Loucy (cell line): ENCODE data around the gene VWC2L.

Experiments used
- H2AFZ ChIP-seq: fragments of 200-600 bp; sonication (generic); 2 replicates; pipeline ENCODE4 v1.6.0; 2016; ENCODE audit warnings: antibody characterized with exemption, mild to moderate bottlenecking, low read length, moderate library complexity
- H3F3A ChIP-seq: fragments of 200-600 bp; 2 replicates; pipeline ENCODE4 v1.6.0; 2016; ENCODE audit warnings: antibody characterized with exemption, low read depth, mild to moderate bottlenecking
- H3K27me3 ChIP-seq: fragments of 200-600 bp; sonication (generic); 2 replicates; pipeline ENCODE4 v1.6.1; 2014; ENCODE audit warnings: low read length, mild to moderate bottlenecking; ENCODE audit not compliant: insufficient read depth, poor library complexity, severe bottlenecking
- H3K36me3 ChIP-seq: fragments of 200-600 bp; sonication (generic); 2 replicates; pipeline ENCODE4 v1.6.1; 2016; ENCODE audit warnings: low read length; ENCODE audit not compliant: insufficient read depth
- H3K4me1 ChIP-seq: fragments of 200-600 bp; sonication (generic); 2 replicates; pipeline ENCODE4 v1.5.1; 2014; ENCODE audit warnings: low read length, mild to moderate bottlenecking; ENCODE audit not compliant: insufficient read depth, poor library complexity, severe bottlenecking
- H3K4me2 ChIP-seq: fragments of 200-600 bp; sonication (generic); 2 replicates; pipeline ENCODE4 v1.6.0; 2014; ENCODE audit warnings: antibody characterized with exemption, low read length, low read depth, mild to moderate bottlenecking; ENCODE audit not compliant: poor library complexity, severe bottlenecking
- H3K4me3 ChIP-seq: fragments of 200-600 bp; sonication (generic); 2 replicates; pipeline ENCODE4 v1.5.1; 2014; ENCODE audit warnings: low read length, mild to moderate bottlenecking, mixed read lengths; ENCODE audit not compliant: poor library complexity, severe bottlenecking
- H3K79me2 ChIP-seq: fragments of 200-600 bp; sonication (generic); 2 replicates; pipeline ENCODE4 v1.6.1; 2014; ENCODE audit warnings: low read length; ENCODE audit not compliant: insufficient read depth
- H3K9ac ChIP-seq: fragments of 200-600 bp; sonication (generic); 2 replicates; pipeline ENCODE4 v1.6.0; 2014; ENCODE audit warnings: mild to moderate bottlenecking, low read depth, low read length, moderate library complexity; ENCODE audit not compliant: poor library complexity, severe bottlenecking
- H3K9me2 ChIP-seq: fragments of 200-600 bp; sonication (generic); replicated peaks from 2 replicates; pipeline ENCODE4 v1.6.1; 2016; ENCODE audit warnings: low read depth, low read length, mixed read lengths
- H3K9me3 ChIP-seq: fragments of 200-600 bp; sonication (generic); 2 replicates; pipeline ENCODE4 v1.6.1; 2014; ENCODE audit warnings: mild to moderate bottlenecking, antibody characterized with exemption, low read length, low read depth; ENCODE audit not compliant: insufficient read depth
- H4K20me1 ChIP-seq: fragments of 200-600 bp; sonication (generic); 2 replicates; pipeline ENCODE4 v1.6.0; 2014; ENCODE audit warnings: antibody characterized with exemption, low read length, mild to moderate bottlenecking; ENCODE audit not compliant: insufficient read depth, poor library complexity, severe bottlenecking
- CTCF ChIP-seq: fragments of 200-600 bp; sonication (generic); conservative IDR thresholded peaks from 2 replicates; pipeline ENCODE4 v1.5.1; 2014; ENCODE audit warnings: mild to moderate bottlenecking, antibody characterized with exemption, low read length
- EZH2phosphoT487 ChIP-seq: fragments of 200-600 bp; IDR thresholded peaks from 2 replicates; pipeline ENCODE4 v1.6.1; 2018; ENCODE audit warnings: antibody characterized with exemption, mild to moderate bottlenecking, moderate library complexity, borderline replicate concordance

VWC2L gene

GRCh38 chr2:214484239-214484638 is 73.4 kb downstream of the VWC2L start:
- Histone ChIP-seq H3K4me3 (no peak overlapping the region), H4K20me1 (no peaks in the 10 kb centered on the region), H3F3A (no peaks in the 10 kb centered on the region), H3K9me2 (no peaks in the 10 kb centered on the region), H3K9me3 (no peaks in the 10 kb centered on the region), H3K4me2 (no peak overlapping the region), H3K36me3 (no peaks in the 10 kb centered on the region), H3K79me2 (no peaks in the 10 kb centered on the region), H3K9ac (no peak overlapping the region), H2AFZ (no peak overlapping the region), H3K4me1 (no peaks in the 10 kb centered on the region), H3K27me3 (no peaks in the 10 kb centered on the region)
- TF ChIP-seq CTCF (no peak), EZH2phosphoT487 (no peak)

GRCh38 chr2:214484701-214485100 is 73.8 kb downstream of the VWC2L start:
- H3F3A ChIP-seq: no peaks in the 10 kb centered on the region
- H3K27me3 ChIP-seq: no peaks in the 10 kb centered on the region
- H3K4me1 ChIP-seq: no peaks in the 10 kb centered on the region
- no peak overlapping the region for H3K9ac ChIP-seq
- no peak overlapping the region for H3K4me2 ChIP-seq
- no peaks in the 10 kb centered on the region for H3K36me3 ChIP-seq
- no peaks in the 10 kb centered on the region for H3K9me2 ChIP-seq
- H4K20me1 ChIP-seq: no peaks in the 10 kb centered on the region
- TF ChIP-seq CTCF: no peak
- TF ChIP-seq EZH2phosphoT487: no peak
- H3K4me3 ChIP-seq: no peak overlapping the region
- H3K9me3 ChIP-seq: no peaks in the 10 kb centered on the region
- no peaks in the 10 kb centered on the region for H3K79me2 ChIP-seq
- no peak overlapping the region for H2AFZ ChIP-seq

GRCh38 chr2:214489181-214489580 is 78.3 kb downstream of the VWC2L start:
- Histone ChIP-seq H3K9ac (no peak overlapping the region), H3K9me3 (no peaks in the 10 kb centered on the region), H3K4me1 (no peaks in the 10 kb centered on the region), H3K4me3 (no peak overlapping the region), H4K20me1 (no peaks in the 10 kb centered on the region), H3F3A (no peaks in the 10 kb centered on the region), H3K9me2 (0 out of 2 replicates have a peak, but pooled peaks cover 4% of the 10 kb centered on the region), H2AFZ (no peak overlapping the region), H3K27me3 (no peaks in the 10 kb centered on the region), H3K36me3 (no peaks in the 10 kb centered on the region), H3K4me2 (no peak overlapping the region), H3K79me2 (no peaks in the 10 kb centered on the region)
- TF ChIP-seq EZH2phosphoT487 (no peak), CTCF (no peak)
